GM23338 (cell line): ENCODE measurements around the gene LXN. TPM values are rescaled to one million over a fixed set of nuclear protein-coding genes. Genes with fewer than 3 reads are reported as not detected.

Source experiments
- ATAC-seq: fragments of 200-7000 bp; cut with Tn5 transposase; 3 replicates; pipeline ENCODE4 v1.9.1; 2020
- DNase-seq: peaks from one replicate; pipeline ENCODE4 v3.0.0-alpha.2; 2015; ENCODE audit warnings: low spot score
- H2AFZ ChIP-seq: fragments of 200-600 bp; sonication (generic); 2 replicates; pipeline ENCODE4 v1.8.0; 2016; ENCODE audit warnings: antibody characterized with exemption, mild to moderate bottlenecking, moderate library complexity
- H3F3A ChIP-seq: fragments of 200-600 bp; sonication (generic); replicated peaks from 2 replicates; pipeline ENCODE4 v1.8.0; 2017; ENCODE audit warnings: antibody characterized with exemption, mixed run types, low read depth
- H3K27ac ChIP-seq: fragments of 200-600 bp; sonication (generic); 2 replicates; pipeline ENCODE4 v1.6.1; 2016; ENCODE audit warnings: low read depth
- H3K27me3 ChIP-seq: fragments of 200-600 bp; sonication (generic); 2 replicates; pipeline ENCODE4 v1.8.0; 2016; ENCODE audit warnings: mild to moderate bottlenecking, mixed run types, moderate library complexity; ENCODE audit not compliant: insufficient read depth
- H3K36me3 ChIP-seq: fragments of 200-600 bp; sonication (generic); 2 replicates; pipeline ENCODE4 v1.8.0; 2016; ENCODE audit warnings: mild to moderate bottlenecking; ENCODE audit not compliant: insufficient read depth
- H3K4me1 ChIP-seq: fragments of 200-600 bp; sonication (generic); 2 replicates; pipeline ENCODE4 v1.8.0; 2016; ENCODE audit warnings: mild to moderate bottlenecking, moderate library complexity; ENCODE audit not compliant: insufficient read depth
- H3K4me2 ChIP-seq: fragments of 200-600 bp; sonication (generic); 2 replicates; pipeline ENCODE4 v1.7.1; 2017; ENCODE audit warnings: mixed run types
- H3K4me3 ChIP-seq: fragments of 200-600 bp; sonication (generic); 2 replicates; pipeline ENCODE4 v1.6.1; 2016; ENCODE audit warnings: mixed run types
- H3K79me2 ChIP-seq: fragments of 200-600 bp; sonication (generic); replicated peaks from 2 replicates; pipeline ENCODE4 v1.8.0; 2017; ENCODE audit warnings: mild to moderate bottlenecking; ENCODE audit not compliant: insufficient read depth
- H3K9me2 ChIP-seq: fragments of 200-600 bp; sonication (generic); 2 replicates; pipeline ENCODE4 v1.8.0; 2017; ENCODE audit not compliant: insufficient read depth
- H4K20me1 ChIP-seq: fragments of 200-600 bp; sonication (generic); replicated peaks from 2 replicates; pipeline ENCODE4 v1.8.0; 2017; ENCODE audit warnings: mild to moderate bottlenecking; ENCODE audit not compliant: insufficient read depth
- H3K27ac Mint-ChIP-seq: 2 replicates; pipeline ENCODE4 v1.8.0; 2020; ENCODE audit warnings: inconsistent platforms, mild to moderate bottlenecking, moderate library complexity, mixed read lengths
- H3K27me3 Mint-ChIP-seq: 3 replicates; pipeline ENCODE4 v1.8.0; 2022; ENCODE audit warnings: low read depth, mild to moderate bottlenecking, moderate library complexity, mixed read lengths, inconsistent platforms; ENCODE audit not compliant: insufficient read depth, poor library complexity
- H3K36me3 Mint-ChIP-seq: 3 replicates; pipeline ENCODE4 v1.8.0; 2021; ENCODE audit warnings: low read depth, mild to moderate bottlenecking, inconsistent platforms, moderate library complexity, mixed read lengths
- H3K4me1 Mint-ChIP-seq: 3 replicates; pipeline ENCODE4 v1.8.0; 2020; ENCODE audit warnings: mild to moderate bottlenecking, inconsistent platforms, mixed read lengths
- H3K4me3 Mint-ChIP-seq: 3 replicates; pipeline ENCODE4 v1.8.0; 2021; ENCODE audit warnings: moderate library complexity, mild to moderate bottlenecking, inconsistent platforms, mixed read lengths
- H3K9me3 Mint-ChIP-seq: 3 replicates; pipeline ENCODE4 v1.8.0; 2020; ENCODE audit warnings: moderate library complexity, mild to moderate bottlenecking, inconsistent platforms, mixed read lengths
- ETS1 ChIP-seq: IDR thresholded peaks from 2 replicates; pipeline ENCODE4 v1.6.1; 2016; ENCODE audit warnings: antibody characterized with exemption
- EZH2phosphoT487 ChIP-seq: fragments of 200-600 bp; sonication (generic); IDR thresholded peaks from one replicate; pipeline ENCODE4 v1.8.1; 2018; ENCODE audit warnings: antibody characterized with exemption; ENCODE audit not compliant: unreplicated experiment
- NANOG ChIP-seq: IDR thresholded peaks from 2 replicates; pipeline ENCODE4 v1.6.1; 2016; ENCODE audit warnings: antibody characterized with exemption, borderline replicate concordance
- POLR2AphosphoS5 ChIP-seq: IDR thresholded peaks from 2 replicates; pipeline ENCODE4 v1.6.1; 2016; ENCODE audit warnings: antibody characterized with exemption, low read depth
- ZNF114 ChIP-seq: fragments of 250-450 bp; sonication (Bioruptor Pico); IDR thresholded peaks from 2 replicates; pipeline ENCODE4 v1.5.0; 2020; ENCODE audit warnings: mild to moderate bottlenecking, moderate library complexity
- ZNF331 ChIP-seq: fragments of 250-450 bp; sonication (Bioruptor Pico); IDR thresholded peaks from 2 replicates; pipeline ENCODE4 v1.5.0; 2020; ENCODE audit warnings: low read depth, mild to moderate bottlenecking, moderate library complexity
- ZNF462 ChIP-seq: fragments of 250-450 bp; sonication (Bioruptor Pico); IDR thresholded peaks from 2 replicates; pipeline ENCODE4 v1.5.0; 2020; ENCODE audit warnings: mild to moderate bottlenecking, moderate library complexity
- polyA plus RNA-seq: library from polyadenylated mRNA; unstranded; fragments of >200 nt; fragmentation: Nextera tagmentation; extraction: Ambion mirVana; gene quantifications from 2 replicates; pipeline ENCODE4 v1.2.1, GENCODE V29; 2016
- total RNA-seq: library from RNA; depleted of rRNA; stranded (reverse); fragments of >200 nt; shearing (Covaris generic); gene quantifications from 2 replicates; pipeline ENCODE4 v1.2.3, GENCODE V29; 2014
- TF ChIP-seq, protein P1 (sequence below): IDR thresholded peaks from one replicate; pipeline ENCODE4 v1.6.1; 2018; ENCODE audit warnings: antibody characterized with exemption; ENCODE audit not compliant: unreplicated experiment

The LXN gene
- total and polyA plus RNA-seq, 2 experiments from 2014 or later, result 5.6 to 10.0 TPM

DNA sequence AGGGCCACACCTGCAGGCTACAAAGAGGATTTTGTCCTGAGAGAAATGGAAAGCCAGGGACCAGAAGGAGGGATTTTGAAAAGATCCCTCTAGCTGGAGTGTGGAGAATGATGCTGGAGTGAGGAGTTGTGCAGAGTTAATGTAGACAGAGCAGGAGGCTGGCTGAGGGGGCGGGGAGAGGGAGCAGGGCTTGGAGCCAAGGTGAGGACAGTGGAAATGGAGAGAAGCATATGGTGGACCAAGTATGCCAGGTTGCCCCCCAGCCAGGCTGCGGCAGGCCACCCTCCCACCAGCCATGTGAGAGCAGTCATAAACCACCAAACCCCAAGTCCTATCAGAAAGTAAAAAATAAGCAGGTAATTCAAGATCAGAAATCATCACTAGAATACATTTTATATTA lies 45.1 kb upstream of the LXN start (continued):
- TF ChIP-seq, protein P1, sequence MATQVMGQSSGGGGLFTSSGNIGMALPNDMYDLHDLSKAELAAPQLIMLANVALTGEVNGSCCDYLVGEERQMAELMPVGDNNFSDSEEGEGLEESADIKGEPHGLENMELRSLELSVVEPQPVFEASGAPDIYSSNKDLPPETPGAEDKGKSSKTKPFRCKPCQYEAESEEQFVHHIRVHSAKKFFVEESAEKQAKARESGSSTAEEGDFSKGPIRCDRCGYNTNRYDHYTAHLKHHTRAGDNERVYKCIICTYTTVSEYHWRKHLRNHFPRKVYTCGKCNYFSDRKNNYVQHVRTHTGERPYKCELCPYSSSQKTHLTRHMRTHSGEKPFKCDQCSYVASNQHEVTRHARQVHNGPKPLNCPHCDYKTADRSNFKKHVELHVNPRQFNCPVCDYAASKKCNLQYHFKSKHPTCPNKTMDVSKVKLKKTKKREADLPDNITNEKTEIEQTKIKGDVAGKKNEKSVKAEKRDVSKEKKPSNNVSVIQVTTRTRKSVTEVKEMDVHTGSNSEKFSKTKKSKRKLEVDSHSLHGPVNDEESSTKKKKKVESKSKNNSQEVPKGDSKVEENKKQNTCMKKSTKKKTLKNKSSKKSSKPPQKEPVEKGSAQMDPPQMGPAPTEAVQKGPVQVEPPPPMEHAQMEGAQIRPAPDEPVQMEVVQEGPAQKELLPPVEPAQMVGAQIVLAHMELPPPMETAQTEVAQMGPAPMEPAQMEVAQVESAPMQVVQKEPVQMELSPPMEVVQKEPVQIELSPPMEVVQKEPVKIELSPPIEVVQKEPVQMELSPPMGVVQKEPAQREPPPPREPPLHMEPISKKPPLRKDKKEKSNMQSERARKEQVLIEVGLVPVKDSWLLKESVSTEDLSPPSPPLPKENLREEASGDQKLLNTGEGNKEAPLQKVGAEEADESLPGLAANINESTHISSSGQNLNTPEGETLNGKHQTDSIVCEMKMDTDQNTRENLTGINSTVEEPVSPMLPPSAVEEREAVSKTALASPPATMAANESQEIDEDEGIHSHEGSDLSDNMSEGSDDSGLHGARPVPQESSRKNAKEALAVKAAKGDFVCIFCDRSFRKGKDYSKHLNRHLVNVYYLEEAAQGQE, result no peak

GRCh38 chr3:158713094-158713499 lies 40.6 kb upstream of the LXN start:
- peaks cover 6% of the 10 kb centered on the region; the same call in 2 of the 3 replicates for H3K36me3 Mint-ChIP-seq
- no peaks in the 10 kb centered on the region for H3K36me3 ChIP-seq
- peak; percentile 50 for ATAC-seq
- H3F3A ChIP-seq, result no peaks in the 10 kb centered on the region
- H3K79me2 ChIP-seq, result no peaks in the 10 kb centered on the region
- peak overlapping the region; percentile 71 for H3K27ac Mint-ChIP-seq
- no peak overlapping the region for H3K4me2 ChIP-seq
- H2AFZ ChIP-seq, result no peak overlapping the region
- no peaks in the 10 kb centered on the region for H4K20me1 ChIP-seq
- no peak overlapping the region for H3K4me3 Mint-ChIP-seq
- H3K4me3 ChIP-seq, result no peak overlapping the region
- H3K9me2 ChIP-seq, result no peaks in the 10 kb centered on the region
- DNase-seq, result no peak
- peaks cover 24% of the 10 kb centered on the region; the same call in 2 of the 3 replicates for H3K4me1 Mint-ChIP-seq
- no peaks in the 10 kb centered on the region; the same call in 1 of the 2 replicates for H3K4me1 ChIP-seq
- no peaks in the 10 kb centered on the region for H3K27me3 Mint-ChIP-seq
- no peaks in the 10 kb centered on the region for H3K27me3 ChIP-seq
- no peak overlapping the region for H3K27ac ChIP-seq
- H3K9me3 Mint-ChIP-seq, result no peaks in the 10 kb centered on the region
- TF ChIP-seq ETS1 (no peak), EZH2phosphoT487 (no peak), ZNF331 (CRISPR knock-in tag) (no peak), ZNF114 (CRISPR knock-in tag) (no peak), ZNF462 (CRISPR knock-in tag) (no peak), POLR2AphosphoS5 (no peak), NANOG (no peak)
- TF ChIP-seq, protein P1, result no peak
